Endothelial cell of umbilical vein (primary cell): Measurements from ENCODE around the gene FXYD7.

Experiments used
- CTCF ChIP-seq, 2 donors: IDR thresholded peaks; 1 replicate in 1 of 2; 2 replicates in 1 of 2; pipeline ENCODE4 v1.5.1; 2011; ENCODE audit warnings: low read length in 2 of 2, mild to moderate bottlenecking in 2 of 2, moderate library complexity in 2 of 2, control low read depth in 1 of 2, inconsistent platforms in 1 of 2, low read depth in 1 of 2; ENCODE audit not compliant: insufficient read depth in 1 of 2; ENCODE audit errors: extremely low read depth in 1 of 2
- POLR2A ChIP-seq: IDR thresholded peaks from 2 replicates; pipeline ENCODE4 v1.6.1; 2012; ENCODE audit warnings: low read depth, mild to moderate bottlenecking, control low read depth, low read length

DNA sequence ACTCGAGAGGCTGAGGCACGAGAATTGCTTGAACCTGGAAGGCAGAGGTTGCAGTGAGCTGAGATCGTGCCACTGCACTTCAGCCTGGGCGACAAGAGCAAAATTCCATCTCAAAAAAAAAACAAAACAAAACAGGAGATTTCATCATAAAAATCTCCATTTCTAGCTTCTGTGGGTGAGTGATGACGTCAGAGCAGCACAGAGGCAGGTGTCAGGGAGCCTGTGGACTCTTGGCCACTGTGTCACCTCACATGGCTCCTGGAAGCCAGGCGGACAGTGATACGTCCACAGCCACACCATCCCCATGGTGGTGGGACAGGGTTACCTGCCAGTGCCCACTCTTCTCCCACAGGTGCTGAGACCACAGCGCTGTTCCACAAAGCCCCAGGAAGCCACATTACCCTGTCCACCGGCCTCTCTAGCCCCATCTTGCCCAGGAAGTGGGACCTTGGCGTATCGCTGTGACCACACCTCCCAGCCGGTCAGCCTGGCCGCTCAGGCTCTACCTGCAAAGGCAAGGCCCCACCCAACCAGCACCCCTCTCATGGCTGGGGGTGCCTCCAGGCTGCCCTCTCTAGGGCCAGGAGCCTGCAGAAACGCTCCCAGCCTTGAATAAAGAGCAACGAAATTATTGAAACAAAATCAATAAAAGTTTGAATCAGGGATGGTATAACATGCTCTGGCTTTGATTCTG lies 29.9 kb upstream of the FXYD7 start:
- TF ChIP-seq CTCF (IDR thresholded peaks at IDR 0.05; ENCODE audit: extremely low read depth in 1 of 2, insufficient read depth in 1 of 2, low read depth in 1 of 2, low read length in 2 of 2), result no peak
- no peak for TF ChIP-seq POLR2A
